ENCODE measurements around the gene CHN2. TPM values are rescaled to one million over a fixed set of nuclear protein-coding genes. Genes with fewer than 3 reads are reported as not detected.
A peak's percentile ranks its signal among the peaks of the same experiment; 100 is the strongest.

CHN2 gene
- total RNA-seq, 1 donor from 2014 or later, result 0.33 TPM

DNA sequence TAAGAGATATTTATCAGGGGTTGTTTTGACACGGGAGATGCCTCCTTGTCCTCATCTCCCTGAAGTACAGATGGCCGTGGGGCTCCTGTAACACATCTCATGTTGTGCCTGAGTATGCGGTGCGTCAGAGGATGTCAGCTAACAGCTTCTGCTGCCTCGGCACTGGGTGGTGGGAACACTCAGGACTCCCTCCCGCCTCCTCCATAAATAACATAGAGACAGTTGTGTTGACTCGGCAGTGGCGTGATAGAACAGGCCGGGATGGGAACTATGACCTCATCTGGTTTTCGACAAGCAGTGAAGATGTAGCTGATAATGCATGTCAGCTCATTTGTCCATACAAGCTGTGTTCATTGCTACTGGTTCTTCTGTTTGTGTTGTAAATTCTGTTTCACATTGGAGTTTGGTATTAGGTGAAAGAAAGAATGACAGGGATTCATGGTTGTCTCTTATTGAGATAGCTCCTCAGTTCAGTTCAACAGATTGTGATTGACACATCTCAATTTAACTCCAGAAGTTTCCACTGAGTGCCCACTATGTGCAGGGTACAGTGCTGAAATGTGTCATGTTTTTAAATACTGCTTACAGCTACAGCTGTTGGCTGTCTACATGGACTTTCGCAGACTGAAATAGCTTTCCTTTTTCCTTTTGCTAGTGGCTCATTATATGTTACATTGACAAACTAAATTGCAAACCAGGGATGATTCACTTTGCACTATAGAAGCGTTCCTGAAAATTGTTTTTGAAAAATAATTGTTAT, 87.4 kb downstream of the CHN2 start:
- no peak overlapping the region for H3K4me3 Mint-ChIP-seq
- intact Hi-C loops (cut with micrococcal nuclease), result no loop called here

DNA sequence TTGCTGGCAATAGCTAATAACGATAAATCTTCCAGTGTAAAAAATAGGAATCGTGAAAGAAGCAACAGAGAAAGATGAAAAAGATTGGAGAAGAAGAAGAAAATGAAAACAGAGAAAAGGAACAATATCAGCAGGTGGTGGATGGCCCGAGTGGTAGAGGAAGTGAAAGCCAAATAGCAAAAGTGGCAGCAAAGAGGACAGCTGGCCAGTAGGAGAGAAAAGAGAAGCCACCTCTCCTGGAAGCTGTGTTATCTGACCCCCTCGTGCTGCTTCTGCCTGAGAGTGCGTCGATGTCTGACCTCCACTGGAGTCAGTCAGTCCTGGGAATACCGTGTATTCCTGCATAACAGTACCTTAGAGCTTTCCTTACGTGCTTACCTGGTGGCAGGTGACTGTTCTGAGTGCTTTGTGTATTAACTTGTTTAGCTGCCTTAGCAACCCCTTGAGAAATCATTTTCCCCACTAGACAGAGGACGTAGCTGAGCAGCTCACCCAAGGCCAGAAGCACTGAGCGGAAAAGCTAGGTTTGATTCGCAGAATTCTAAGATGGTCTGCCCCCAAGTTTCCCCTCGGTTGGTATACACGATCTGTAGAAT, 88.3 kb downstream of the CHN2 start:
- Mint-ChIP-seq H3K36me3 (ENCODE audit: low read depth) (no peaks in the 10 kb centered on the region), H3K4me3 (no peak overlapping the region), H3K27me3 (peaks cover 42% of the 10 kb centered on the region), H3K27ac (no peak overlapping the region), H3K4me1 (peaks cover 14% of the 10 kb centered on the region), H3K9me3 (no peaks in the 10 kb centered on the region)
- intact Hi-C loops (cut with micrococcal nuclease), result no loop called here
- DNase-seq, result no peak

More for the DNA sequence above, 87.4 kb downstream of the CHN2 start:
- Mint-ChIP-seq H3K27me3 (peaks cover 37% of the 10 kb centered on the region), H3K9me3 (no peaks in the 10 kb centered on the region), H3K36me3 (ENCODE audit: low read depth) (no peaks in the 10 kb centered on the region), H3K4me1 (peaks cover 16% of the 10 kb centered on the region), H3K27ac (no peak overlapping the region)
- no peak for DNase-seq

DNA sequence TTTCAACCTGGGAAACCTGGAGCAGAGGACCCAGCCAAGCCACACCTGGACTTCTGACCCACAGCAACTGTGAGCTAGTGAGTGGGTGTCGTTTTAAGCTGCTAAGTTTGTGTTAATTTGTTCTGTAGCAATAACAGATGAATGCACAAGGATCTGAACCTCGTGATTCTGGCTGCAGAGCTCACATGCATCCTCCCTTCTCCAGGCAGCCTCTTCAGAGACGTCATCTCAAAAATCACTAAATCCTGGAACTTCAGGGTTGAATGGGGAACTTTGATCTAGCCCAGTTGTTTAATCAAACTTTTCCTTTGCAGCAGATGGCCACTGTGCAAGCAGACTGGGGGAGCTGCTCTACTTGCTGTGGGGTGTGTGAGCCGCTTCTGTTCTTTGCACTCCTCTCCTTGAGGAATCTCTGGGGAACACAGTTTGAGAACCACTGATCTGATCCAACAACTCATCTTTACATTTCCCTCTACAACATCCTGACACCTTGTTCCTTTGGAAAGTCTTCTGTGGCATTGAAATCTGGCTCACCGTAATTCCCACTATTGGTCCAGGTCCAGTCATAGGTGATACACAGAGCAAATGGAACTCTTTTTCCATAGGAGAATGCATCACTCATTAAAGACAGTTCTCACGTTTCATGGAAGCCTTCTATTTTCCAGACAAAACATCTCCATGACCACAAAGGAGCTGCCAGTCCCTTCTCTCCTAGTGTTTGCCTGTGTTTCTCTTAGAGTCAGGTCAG, 90.3 kb downstream of the CHN2 start:
- Mint-ChIP-seq H3K36me3 (ENCODE audit: low read depth) (no peaks in the 10 kb centered on the region), H3K4me1 (peaks cover 14% of the 10 kb centered on the region), H3K27ac (no peak overlapping the region), H3K4me3 (no peak overlapping the region), H3K9me3 (no peaks in the 10 kb centered on the region), H3K27me3 (peaks cover 48% of the 10 kb centered on the region)
- no peak for DNase-seq
- intact Hi-C loops (cut with micrococcal nuclease), result loop anchor here (1.0 to 5.0 kb wide), 2 partner anchors 41 to 88 kb away; no protein-coding TSS in a partner anchor

DNA sequence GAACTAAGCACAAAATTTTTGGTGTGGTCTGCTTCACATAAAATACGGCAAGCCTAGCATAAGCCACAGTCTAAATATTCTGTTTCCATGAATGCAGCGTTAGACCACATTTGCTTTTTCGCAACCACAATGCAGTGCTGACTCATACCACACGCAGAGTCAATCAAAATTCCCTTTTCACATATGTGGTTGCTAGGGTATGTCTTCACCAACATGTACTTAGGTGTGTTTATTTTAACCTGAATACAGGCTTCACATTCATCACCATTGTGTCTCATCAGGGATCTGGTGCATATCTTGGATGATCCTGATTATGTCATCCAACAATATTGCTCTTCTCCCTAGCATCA, 90.8 kb downstream of the CHN2 start:
- intact Hi-C loops (cut with micrococcal nuclease), result loop anchor here (1.0 to 5.0 kb wide), 2 partner anchors 41 to 88 kb away; no protein-coding TSS in a partner anchor
- Mint-ChIP-seq H3K27ac (peak overlapping the region; percentile 32), H3K36me3 (ENCODE audit: low read depth) (no peaks in the 10 kb centered on the region), H3K4me3 (no peak overlapping the region), H3K4me1 (peaks cover 14% of the 10 kb centered on the region), H3K9me3 (no peaks in the 10 kb centered on the region), H3K27me3 (peaks cover 52% of the 10 kb centered on the region)
- peak; percentile 82 for DNase-seq

DNA sequence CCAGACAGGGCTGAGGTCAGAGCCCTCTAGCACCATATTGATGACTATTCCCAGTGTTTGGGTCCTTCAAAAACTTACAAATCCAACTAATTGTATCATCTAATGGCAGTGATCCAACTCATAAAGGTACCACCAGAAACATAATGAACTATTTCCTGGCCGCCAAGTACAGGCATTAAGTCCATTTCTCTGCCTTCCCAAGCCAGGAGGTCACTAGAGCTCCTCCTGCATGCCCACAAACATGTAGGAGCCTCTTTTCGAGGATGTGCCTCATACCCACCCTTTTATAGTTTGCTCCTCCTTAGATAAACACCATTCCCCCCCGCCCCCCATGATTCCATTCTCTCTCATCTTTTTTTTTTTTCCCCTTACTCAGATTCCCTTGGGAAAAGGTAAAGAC, 91.3 kb downstream of the CHN2 start:
- no peak overlapping the region for H3K4me3 Mint-ChIP-seq
- DNase-seq, result no peak
- no peaks in the 10 kb centered on the region for H3K9me3 Mint-ChIP-seq
- peaks cover 54% of the 10 kb centered on the region for H3K27me3 Mint-ChIP-seq
- H3K36me3 Mint-ChIP-seq (ENCODE audit: low read depth), result no peaks in the 10 kb centered on the region
- peaks cover 14% of the 10 kb centered on the region for H3K4me1 Mint-ChIP-seq
- intact Hi-C loops (cut with micrococcal nuclease), result loop anchor here (1.0 to 5.0 kb wide), 2 partner anchors 42 to 89 kb away; no protein-coding TSS in a partner anchor
- peak overlapping the region; percentile 32 for H3K27ac Mint-ChIP-seq

DNA sequence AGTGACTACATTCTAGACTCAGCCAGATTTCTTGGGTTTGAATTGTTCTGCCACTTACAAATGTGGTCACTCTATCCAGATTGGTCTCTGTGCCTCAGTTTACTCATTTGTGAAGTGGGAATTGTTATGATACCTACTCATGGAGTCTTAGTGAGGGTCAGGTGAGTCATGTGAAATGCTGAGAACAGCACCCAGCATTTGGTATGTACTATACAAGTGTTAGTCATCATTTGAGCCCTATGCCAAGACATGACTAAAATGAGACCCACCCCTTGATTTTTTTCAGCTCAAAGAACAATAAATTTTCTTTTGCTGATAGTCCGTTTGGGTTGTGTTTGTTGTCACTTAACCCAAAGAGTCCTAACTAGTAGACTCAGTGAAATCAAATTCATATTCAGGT, 92.8 kb downstream of the CHN2 start:
- Mint-ChIP-seq H3K27me3 (peaks cover 47% of the 10 kb centered on the region), H3K4me3 (no peak overlapping the region), H3K4me1 (peaks cover 14% of the 10 kb centered on the region), H3K9me3 (no peaks in the 10 kb centered on the region), H3K36me3 (ENCODE audit: low read depth) (no peaks in the 10 kb centered on the region), H3K27ac (no peak overlapping the region)
- DNase-seq, result no peak
- intact Hi-C loops (cut with micrococcal nuclease), result loop anchor here (5.0 kb wide), 1 partner anchor 90 kb away; no protein-coding TSS in a partner anchor

DNA sequence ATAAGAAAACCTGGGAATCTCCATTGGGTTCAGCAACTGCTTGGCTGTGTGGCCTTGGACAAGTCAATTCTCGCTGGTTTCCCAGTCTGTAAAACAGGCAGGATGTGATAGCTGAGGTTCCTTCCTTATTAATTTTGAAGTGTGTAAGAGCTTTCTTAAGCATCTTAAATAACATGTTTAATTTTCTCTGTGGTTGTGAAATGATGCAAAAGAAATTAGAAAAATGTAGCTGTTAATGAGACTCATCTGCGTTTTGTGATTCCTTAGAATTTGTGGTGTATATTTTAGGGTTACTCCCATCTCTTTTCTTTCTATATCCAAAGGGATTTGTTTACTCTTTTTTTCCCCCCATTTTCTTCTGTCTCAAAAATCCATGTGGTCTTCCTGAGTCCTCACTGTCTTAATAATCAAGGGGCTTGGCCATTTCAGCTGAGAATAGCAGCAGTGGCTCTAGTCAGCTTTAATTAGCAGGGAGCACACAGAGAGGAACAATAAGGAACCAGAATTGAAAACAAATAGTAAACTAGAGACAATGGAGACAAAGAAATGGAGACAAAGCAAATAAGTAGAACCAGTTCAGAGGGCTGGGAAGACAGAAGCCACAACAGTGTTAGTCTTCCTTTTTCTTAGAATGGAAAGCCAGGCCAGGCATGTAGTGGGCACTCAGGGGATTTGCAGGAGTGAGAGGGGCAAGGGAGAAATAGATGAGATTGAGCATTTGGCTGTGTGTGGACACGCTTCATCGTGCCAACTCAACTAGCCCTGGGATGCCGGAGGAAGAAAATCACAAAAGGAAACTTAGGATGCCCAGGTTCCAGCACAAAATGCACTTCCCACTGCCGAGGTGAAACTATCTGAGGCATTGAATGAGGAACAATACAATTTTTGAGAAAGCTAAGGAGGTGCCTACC, 93.9 kb downstream of the CHN2 start:
- Mint-ChIP-seq H3K27ac (no peak overlapping the region), H3K36me3 (ENCODE audit: low read depth) (no peaks in the 10 kb centered on the region), H3K4me3 (no peak overlapping the region), H3K9me3 (no peaks in the 10 kb centered on the region), H3K27me3 (peaks cover 49% of the 10 kb centered on the region), H3K4me1 (peaks cover 14% of the 10 kb centered on the region)
- DNase-seq, result no peak
- intact Hi-C loops (cut with micrococcal nuclease), result loop anchor here (5.0 kb wide), 1 partner anchor 91 kb away; no protein-coding TSS in a partner anchor

DNA sequence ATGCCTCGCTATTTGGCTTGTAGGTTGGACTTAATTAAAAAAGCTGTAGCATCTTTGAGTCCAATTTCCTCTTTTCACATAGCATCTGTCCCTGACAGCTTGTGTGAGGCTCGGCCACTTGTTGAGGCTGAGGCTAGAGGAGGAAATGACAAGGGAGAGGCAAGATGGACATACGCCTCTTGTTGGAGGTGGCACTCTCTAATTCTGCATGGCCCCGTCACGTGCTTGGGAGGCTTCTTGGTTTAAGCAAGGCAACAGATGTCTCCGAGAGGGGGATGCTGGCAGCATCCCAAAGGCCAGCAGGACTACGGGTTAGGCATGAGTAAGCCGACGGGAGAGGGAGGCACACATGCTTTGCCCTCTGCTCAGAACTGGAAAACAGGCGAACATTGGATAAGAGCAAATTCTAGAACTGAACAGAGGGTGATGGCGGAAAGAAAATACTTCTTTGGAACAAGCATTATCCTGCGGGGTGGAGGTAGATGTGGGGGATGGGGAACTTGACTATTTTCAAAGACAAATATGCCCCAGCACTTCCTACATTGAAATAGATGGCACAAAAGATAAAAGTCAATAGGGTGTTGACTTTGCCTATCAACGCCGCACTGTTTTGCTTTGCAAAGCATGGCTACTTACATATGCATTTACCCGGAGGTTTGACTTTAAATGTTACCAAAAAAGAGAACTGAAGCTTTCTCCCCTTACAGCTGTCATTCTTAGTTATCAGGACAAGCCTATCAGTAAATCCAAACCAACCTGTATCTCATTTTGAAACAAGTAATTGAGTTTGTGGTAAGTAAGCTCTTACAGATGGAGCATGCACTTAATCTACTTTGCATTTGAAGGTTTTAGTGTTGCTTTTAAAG, 94.8 kb downstream of the CHN2 start:
- peaks cover 14% of the 10 kb centered on the region for H3K4me1 Mint-ChIP-seq
- H3K36me3 Mint-ChIP-seq (ENCODE audit: low read depth), result no peaks in the 10 kb centered on the region
- peaks cover 50% of the 10 kb centered on the region for H3K27me3 Mint-ChIP-seq
- H3K4me3 Mint-ChIP-seq, result no peak overlapping the region
- H3K27ac Mint-ChIP-seq, result no peak overlapping the region
- intact Hi-C loops (cut with micrococcal nuclease), result loop anchor here (5.0 kb wide), 1 partner anchor 92 kb away; no protein-coding TSS in a partner anchor
- no peaks in the 10 kb centered on the region for H3K9me3 Mint-ChIP-seq
- no peak for DNase-seq

DNA sequence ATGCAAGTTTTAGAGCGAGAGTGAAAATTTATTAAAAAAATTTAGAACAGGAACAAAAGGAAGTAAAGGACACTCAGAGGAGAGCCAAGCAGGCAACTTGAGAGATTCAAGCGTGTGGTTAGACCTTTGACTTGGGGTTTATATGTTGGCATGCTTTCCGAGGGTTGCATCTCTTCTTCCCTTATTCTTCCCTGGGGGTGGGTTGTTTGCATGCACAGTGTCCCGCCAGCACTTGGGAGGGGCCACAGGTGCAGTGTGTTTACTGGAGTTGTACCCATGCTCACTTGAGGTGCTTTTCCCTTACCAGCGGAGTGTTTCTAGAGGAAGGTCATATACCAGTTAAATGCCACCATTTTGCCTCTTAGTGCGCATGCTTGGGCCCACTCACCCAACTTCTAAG, 96.3 kb downstream of the CHN2 start:
- H3K27me3 Mint-ChIP-seq, result peaks cover 43% of the 10 kb centered on the region
- no peaks in the 10 kb centered on the region for H3K9me3 Mint-ChIP-seq
- no peak overlapping the region for H3K4me3 Mint-ChIP-seq
- no peak overlapping the region for H3K27ac Mint-ChIP-seq
- intact Hi-C loops (cut with micrococcal nuclease), result no loop called here
- peaks cover 5% of the 10 kb centered on the region for H3K4me1 Mint-ChIP-seq
- H3K36me3 Mint-ChIP-seq (ENCODE audit: low read depth), result no peaks in the 10 kb centered on the region
- DNase-seq, result no peak

DNA sequence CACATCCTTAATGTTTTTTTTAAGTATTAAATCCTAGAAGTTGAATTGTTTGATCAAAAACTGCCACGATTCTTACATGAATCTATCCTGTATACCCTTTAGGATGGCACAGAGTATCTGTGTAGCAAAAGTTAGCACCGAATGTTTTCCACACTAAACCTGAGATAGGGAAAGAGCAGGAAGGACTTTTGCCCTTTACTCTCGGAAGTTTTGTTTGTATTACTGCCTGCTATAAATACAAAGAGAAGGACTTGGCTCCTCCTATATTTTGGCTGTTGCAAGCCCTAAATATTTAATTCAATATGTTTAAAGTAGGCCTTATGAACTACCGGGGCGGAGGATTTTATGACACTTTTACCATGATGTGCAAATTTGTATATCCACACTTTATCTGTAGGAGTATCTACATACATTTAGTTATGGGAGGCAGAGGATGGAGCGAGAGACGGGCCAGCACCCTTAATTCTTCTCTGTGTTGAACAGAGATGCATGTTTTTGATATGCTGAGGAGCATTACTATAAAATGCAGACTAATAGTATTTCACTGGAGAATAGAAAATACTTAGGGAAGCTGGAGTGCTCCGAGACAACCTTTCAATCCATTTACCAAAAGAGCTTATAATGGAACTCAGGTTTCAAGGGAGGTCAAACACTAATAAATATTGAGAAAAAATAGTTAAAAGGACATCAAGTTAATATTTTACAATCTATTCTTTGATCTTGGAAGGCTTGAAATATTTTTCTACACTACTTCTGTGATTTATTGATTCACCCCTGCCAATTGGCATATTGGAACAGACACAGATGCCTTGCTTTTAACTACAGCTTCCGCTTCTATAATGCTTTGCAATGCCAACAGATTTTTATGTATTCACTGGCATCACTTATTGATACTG, 97.4 kb downstream of the CHN2 start:
- no peaks in the 10 kb centered on the region for H3K36me3 Mint-ChIP-seq (ENCODE audit: low read depth)
- no peak for DNase-seq
- H3K27me3 Mint-ChIP-seq, result peaks cover 44% of the 10 kb centered on the region
- no peak overlapping the region for H3K4me3 Mint-ChIP-seq
- intact Hi-C loops (cut with micrococcal nuclease), result no loop called here
- H3K27ac Mint-ChIP-seq, result no peak overlapping the region
- H3K9me3 Mint-ChIP-seq, result no peaks in the 10 kb centered on the region
- H3K4me1 Mint-ChIP-seq, result no peaks in the 10 kb centered on the region

DNA sequence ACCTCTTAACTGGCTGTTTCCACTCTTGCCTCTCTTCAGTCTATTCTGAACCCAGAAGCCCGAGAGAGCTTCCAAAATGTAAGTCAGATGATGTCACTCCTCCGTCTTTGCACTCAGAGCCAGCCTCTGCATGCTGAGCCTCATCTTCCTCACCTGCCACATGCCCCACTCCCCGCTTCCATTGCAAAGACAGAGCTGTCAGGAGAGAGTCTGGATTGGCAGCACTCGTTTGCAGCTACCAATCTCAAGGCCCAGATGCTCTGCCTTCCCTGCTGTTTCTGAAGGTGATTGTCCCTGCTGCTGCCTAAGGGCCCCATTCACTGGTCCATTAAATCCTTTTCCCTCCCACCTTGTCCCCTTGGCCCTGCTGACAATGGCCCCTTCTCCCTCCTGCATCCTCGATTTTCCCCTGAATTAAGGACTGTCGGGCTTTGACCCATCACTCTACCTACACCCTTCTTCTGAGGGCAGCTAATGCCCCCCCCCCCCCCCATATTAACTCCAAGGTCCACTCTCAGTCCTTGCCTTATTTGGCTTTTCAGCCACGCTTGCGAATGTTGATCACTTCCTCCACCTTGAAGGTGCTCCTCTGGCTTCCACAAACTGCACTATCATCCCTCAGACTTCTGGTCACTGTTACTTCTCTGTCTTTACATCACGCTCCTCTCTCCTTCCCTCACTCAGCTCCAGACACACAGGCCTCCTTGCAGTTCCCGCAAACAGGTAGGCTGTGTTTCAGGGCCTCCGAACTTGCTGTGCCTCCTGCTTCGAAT, 98.5 kb downstream of the CHN2 start:
- Mint-ChIP-seq H3K27ac (no peak overlapping the region), H3K4me3 (no peak overlapping the region), H3K27me3 (peaks cover 39% of the 10 kb centered on the region), H3K4me1 (no peaks in the 10 kb centered on the region), H3K36me3 (ENCODE audit: low read depth) (no peaks in the 10 kb centered on the region), H3K9me3 (no peaks in the 10 kb centered on the region)
- no peak for DNase-seq
- intact Hi-C loops (cut with micrococcal nuclease), result no loop called here
